ENCODE data around the gene GFY. TPM values are rescaled to one million over a fixed set of nuclear protein-coding genes. Genes with fewer than 3 reads are reported as not detected.

Gene GFY
- total RNA-seq, 1 donor = not detected

DNA sequence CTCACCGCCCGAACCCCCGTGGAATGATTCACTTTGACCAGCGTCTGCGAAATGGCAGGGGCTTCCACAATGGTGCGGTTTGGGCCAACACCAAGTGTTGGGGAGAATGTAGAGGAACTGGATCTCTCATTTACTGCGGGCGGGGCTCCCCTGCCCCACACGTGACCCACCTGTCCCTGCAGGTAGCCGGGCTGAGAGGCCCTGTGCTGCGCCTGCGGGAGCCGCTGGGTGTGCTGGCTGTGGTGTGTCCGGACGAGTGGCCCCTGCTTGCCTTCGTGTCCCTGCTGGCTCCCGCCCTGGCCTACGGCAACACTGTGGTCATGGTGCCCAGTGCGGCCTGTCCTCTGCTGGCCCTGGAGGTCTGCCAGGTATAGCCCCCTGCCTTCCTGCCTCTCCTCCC lies 43.0 kb downstream of the GFY start:
- Histone ChIP-seq H3K27me3 (ENCODE audit: insufficient read depth, low read length) (no peaks in the 10 kb centered on the region), H4K20me1 (ENCODE audit: insufficient read depth, low read length) (no peaks in the 10 kb centered on the region), H3K36me3 (ENCODE audit: insufficient read depth, low read length) (peaks cover 5% of the 10 kb centered on the region), H3K4me2 (ENCODE audit: insufficient read depth, low read length) (no peak overlapping the region), H3K4me1 (ENCODE audit: insufficient read depth, low read length) (no peaks in the 10 kb centered on the region), H3K27ac (ENCODE audit: low read depth, low read length) (no peak overlapping the region), H3K79me2 (ENCODE audit: insufficient read depth, low read length) (no peaks in the 10 kb centered on the region), H2AFZ (ENCODE audit: low read length) (no peak overlapping the region), H3K9me3 (ENCODE audit: low read depth, low read length) (no peaks in the 10 kb centered on the region), H3K4me3 (ENCODE audit: insufficient read depth, low read length) (no peak overlapping the region)
- peak; percentile 51 for DNase-seq (ENCODE audit: insufficient read length, low spot score, missing footprints)
- TF ChIP-seq, protein P1, sequence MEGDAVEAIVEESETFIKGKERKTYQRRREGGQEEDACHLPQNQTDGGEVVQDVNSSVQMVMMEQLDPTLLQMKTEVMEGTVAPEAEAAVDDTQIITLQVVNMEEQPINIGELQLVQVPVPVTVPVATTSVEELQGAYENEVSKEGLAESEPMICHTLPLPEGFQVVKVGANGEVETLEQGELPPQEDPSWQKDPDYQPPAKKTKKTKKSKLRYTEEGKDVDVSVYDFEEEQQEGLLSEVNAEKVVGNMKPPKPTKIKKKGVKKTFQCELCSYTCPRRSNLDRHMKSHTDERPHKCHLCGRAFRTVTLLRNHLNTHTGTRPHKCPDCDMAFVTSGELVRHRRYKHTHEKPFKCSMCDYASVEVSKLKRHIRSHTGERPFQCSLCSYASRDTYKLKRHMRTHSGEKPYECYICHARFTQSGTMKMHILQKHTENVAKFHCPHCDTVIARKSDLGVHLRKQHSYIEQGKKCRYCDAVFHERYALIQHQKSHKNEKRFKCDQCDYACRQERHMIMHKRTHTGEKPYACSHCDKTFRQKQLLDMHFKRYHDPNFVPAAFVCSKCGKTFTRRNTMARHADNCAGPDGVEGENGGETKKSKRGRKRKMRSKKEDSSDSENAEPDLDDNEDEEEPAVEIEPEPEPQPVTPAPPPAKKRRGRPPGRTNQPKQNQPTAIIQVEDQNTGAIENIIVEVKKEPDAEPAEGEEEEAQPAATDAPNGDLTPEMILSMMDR (IDR thresholded peaks at IDR 0.05; ENCODE audit: extremely low read depth, low read depth, low read length) = no peak

DNA sequence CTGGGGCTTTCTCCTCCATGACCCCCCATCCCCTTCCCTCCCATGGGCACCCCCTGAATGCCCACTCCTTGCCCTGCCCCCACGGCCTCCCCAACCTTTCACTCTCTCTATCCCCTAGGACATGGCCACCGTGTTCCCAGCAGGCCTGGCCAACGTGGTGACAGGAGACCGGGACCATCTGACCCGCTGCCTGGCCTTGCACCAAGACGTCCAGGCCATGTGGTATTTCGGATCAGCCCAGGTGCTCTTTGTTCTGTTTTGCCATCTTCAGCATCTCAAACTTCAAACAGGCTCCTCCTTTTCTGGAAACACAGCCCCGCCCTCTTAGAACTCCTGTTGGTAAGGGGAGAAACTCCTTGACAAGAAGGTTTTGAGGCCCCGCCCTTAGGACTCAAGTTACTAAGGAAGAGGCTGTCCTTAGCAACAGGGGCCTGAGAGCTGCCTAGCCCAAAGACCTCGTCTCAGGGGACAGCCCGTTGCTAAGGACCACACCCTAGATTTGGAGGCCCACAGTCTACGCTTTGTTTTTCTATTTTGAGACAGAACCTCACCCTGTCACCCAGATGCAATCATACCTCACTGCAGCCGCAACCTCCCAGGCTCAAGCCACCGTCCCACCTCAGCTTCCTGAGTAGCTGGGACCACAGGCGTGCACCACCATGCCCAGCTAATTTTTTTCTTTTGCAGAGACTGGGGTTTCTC lies 43.7 kb downstream of the GFY start:
- Histone ChIP-seq H3K79me2 (ENCODE audit: insufficient read depth, low read length) (no peaks in the 10 kb centered on the region), H3K27ac (ENCODE audit: low read depth, low read length) (no peak overlapping the region), H4K20me1 (ENCODE audit: insufficient read depth, low read length) (no peaks in the 10 kb centered on the region), H3K4me2 (ENCODE audit: insufficient read depth, low read length) (no peak overlapping the region), H3K4me1 (ENCODE audit: insufficient read depth, low read length) (no peaks in the 10 kb centered on the region), H3K36me3 (ENCODE audit: insufficient read depth, low read length) (peaks cover 5% of the 10 kb centered on the region), H3K4me3 (ENCODE audit: insufficient read depth, low read length) (no peak overlapping the region), H3K9me3 (ENCODE audit: low read depth, low read length) (no peaks in the 10 kb centered on the region), H2AFZ (ENCODE audit: low read length) (no peak overlapping the region), H3K27me3 (ENCODE audit: insufficient read depth, low read length) (no peaks in the 10 kb centered on the region)
- DNase-seq (ENCODE audit: insufficient read length, low spot score, missing footprints) = peak; percentile 90
- TF ChIP-seq, protein P1 (IDR thresholded peaks at IDR 0.05; ENCODE audit: extremely low read depth, low read depth, low read length) = no peak

DNA sequence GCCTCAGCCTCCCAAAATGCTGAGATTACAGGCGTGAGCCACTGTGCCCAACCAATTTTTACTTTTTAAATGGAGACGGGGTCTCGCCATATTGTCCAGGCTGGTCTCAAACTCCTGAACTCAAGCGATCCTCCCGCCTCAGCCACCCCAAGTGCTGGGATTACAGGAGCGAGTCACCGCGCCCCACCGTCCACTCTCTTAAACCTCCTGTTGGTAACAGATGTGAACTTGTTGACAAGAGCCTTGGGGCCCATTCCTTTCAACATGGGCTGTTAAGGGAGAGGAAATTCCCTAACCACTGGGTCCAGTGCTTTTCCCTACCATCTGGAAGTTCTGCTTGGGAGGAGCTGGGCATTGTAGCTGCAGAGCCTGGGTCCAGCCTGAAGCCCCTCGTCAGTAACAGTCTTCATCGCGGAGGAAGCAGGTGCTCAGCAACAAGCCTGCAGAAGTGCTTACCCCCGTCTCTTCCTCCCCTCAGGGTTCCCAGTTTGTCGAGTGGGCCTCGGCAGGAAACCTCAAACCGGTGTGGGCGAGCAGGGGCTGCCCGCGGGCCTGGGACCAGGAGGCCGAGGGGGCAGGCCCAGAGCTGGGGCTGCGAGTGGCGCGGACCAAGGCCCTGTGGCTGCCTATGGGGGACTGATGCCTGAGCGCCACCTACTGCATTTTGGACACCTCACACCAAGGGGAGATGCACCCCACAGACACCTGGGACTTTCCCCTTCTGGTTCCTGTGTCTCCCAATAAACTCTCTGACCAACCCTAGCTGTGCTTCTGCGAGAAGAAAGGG lies 44.8 kb downstream of the GFY start:
- peak; percentile 58 for DNase-seq (ENCODE audit: insufficient read length, low spot score, missing footprints)
- Histone ChIP-seq H2AFZ (ENCODE audit: low read length) (no peak overlapping the region), H3K4me3 (ENCODE audit: insufficient read depth, low read length) (no peak overlapping the region), H3K27me3 (ENCODE audit: insufficient read depth, low read length) (no peaks in the 10 kb centered on the region), H3K27ac (ENCODE audit: low read depth, low read length) (no peak overlapping the region), H3K36me3 (ENCODE audit: insufficient read depth, low read length) (peaks cover 4% of the 10 kb centered on the region), H3K4me1 (ENCODE audit: insufficient read depth, low read length) (peaks cover 6% of the 10 kb centered on the region), H3K9me3 (ENCODE audit: low read depth, low read length) (no peaks in the 10 kb centered on the region), H3K4me2 (ENCODE audit: insufficient read depth, low read length) (no peak overlapping the region), H3K79me2 (ENCODE audit: insufficient read depth, low read length) (no peaks in the 10 kb centered on the region), H4K20me1 (ENCODE audit: insufficient read depth, low read length) (no peaks in the 10 kb centered on the region)
- TF ChIP-seq, protein P1 (IDR thresholded peaks at IDR 0.05; ENCODE audit: extremely low read depth, low read depth, low read length) = no peak

DNA sequence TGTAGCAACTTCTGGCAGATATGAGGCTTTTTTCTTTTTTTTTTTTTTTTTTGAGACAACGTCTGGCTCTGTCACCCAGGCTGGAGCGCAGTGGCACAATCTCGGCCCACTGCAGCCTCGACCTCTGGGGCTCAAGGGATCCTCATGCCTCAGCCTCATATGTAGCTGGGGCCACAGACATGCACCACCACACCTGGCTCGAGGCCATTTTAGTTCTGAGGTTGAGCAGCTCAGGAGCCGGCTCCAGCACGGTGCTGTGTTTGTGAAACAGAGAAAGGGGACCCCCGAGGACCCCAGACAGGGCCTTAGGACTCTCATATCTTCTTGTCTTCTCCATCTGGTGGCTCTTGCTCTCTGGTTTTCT lies 45.4 kb downstream of the GFY start:
- Histone ChIP-seq H3K4me2 (ENCODE audit: insufficient read depth, low read length) (no peak overlapping the region), H3K4me3 (ENCODE audit: insufficient read depth, low read length) (no peak overlapping the region), H4K20me1 (ENCODE audit: insufficient read depth, low read length) (no peaks in the 10 kb centered on the region), H3K79me2 (ENCODE audit: insufficient read depth, low read length) (no peaks in the 10 kb centered on the region), H3K27me3 (ENCODE audit: insufficient read depth, low read length) (no peaks in the 10 kb centered on the region), H2AFZ (ENCODE audit: low read length) (no peak overlapping the region), H3K36me3 (ENCODE audit: insufficient read depth, low read length) (no peaks in the 10 kb centered on the region), H3K4me1 (ENCODE audit: insufficient read depth, low read length) (peaks cover 6% of the 10 kb centered on the region), H3K27ac (ENCODE audit: low read depth, low read length) (no peak overlapping the region), H3K9me3 (ENCODE audit: low read depth, low read length) (no peaks in the 10 kb centered on the region)
- TF ChIP-seq, protein P1 (IDR thresholded peaks at IDR 0.05; ENCODE audit: extremely low read depth, low read depth, low read length) = no peak
- DNase-seq (ENCODE audit: insufficient read length, low spot score, missing footprints) = no peak

Data from osteoblast (primary cell).